SK-N-SH (cell line): Measurements from ENCODE around the gene ATXN7. TPM values are rescaled to one million over a fixed set of nuclear protein-coding genes. Genes with fewer than 3 reads are reported as not detected.
A peak's percentile ranks its signal among the peaks of the same experiment; 100 is the strongest.

ENCODE experiments used
- CTCF ChIA-PET: fragments of 300-600, 350-600 bp; formaldehyde crosslinking; extraction: SDS; loops from one replicate; lab custom pipeline; 2021; lab: Yijun Ruan, JAX
- POLR2A ChIA-PET: fragments of 350-600 bp; sonication (Branson Sonifier 250); formaldehyde crosslinking; extraction: SDS; loops from one replicate; lab custom pipeline; 2020; ENCODE audit warnings: antibody characterized with exemption, inconsistent platforms; lab: Yijun Ruan, JAX
- DNase-seq: peaks from one replicate; pipeline ENCODE4 v3.0.0; 2012
- H2AFZ ChIP-seq: fragments of 200-600 bp; sonication (generic); 2 replicates; pipeline ENCODE4 v1.8.1; 2016; ENCODE audit warnings: antibody characterized with exemption, mild to moderate bottlenecking, low read depth
- H3F3A ChIP-seq: fragments of 200-600 bp; sonication (generic); replicated peaks from 2 replicates; pipeline ENCODE3; 2016; ENCODE audit warnings: antibody characterized with exemption, mild to moderate bottlenecking; ENCODE audit not compliant: insufficient read depth
- H3K27ac ChIP-seq, 2 experiments: fragments of 200-500 bp in 1 of 2; fragments of 200-600 bp in 1 of 2; sonication (Bioruptor generic) in 1 of 2; sonication (generic), shearing (Covaris generic) in 1 of 2; 2 replicates each; pipeline versions ENCODE4 v1.5.1 to v1.6.1; 2014 to 2016; ENCODE audit warnings: low read depth in 2 of 2, inconsistent platforms in 1 of 2, low read length in 1 of 2, mild to moderate bottlenecking in 1 of 2, mixed read lengths in 1 of 2
- H3K27me3 ChIP-seq: fragments of 200-600 bp; sonication (generic), shearing (Covaris generic); 2 replicates; pipeline ENCODE4 v1.6.1; 2016; ENCODE audit warnings: mixed run types; ENCODE audit not compliant: insufficient read depth
- H3K36me3 ChIP-seq, 2 experiments: fragments of 200-500 bp in 1 of 2; fragments of 200-600 bp in 1 of 2; sonication (Bioruptor generic) in 1 of 2; sonication (generic) in 1 of 2; replicated peaks in 1 of 2; 2 replicates each; pipeline versions ENCODE3 to v1.5.1; 2014 to 2016; ENCODE audit warnings: low read length in 1 of 2, mild to moderate bottlenecking in 1 of 2; ENCODE audit not compliant: insufficient read depth in 2 of 2, control insufficient read depth in 1 of 2
- H3K4me1 ChIP-seq, 2 experiments: fragments of 200-500 bp in 1 of 2; fragments of 200-600 bp in 1 of 2; sonication (Bioruptor generic) in 1 of 2; sonication (generic), shearing (Covaris generic) in 1 of 2; 2 replicates each; pipeline versions ENCODE4 v1.5.1 to v1.6.1; 2014 to 2016; ENCODE audit warnings: low read depth in 1 of 2, low read length in 1 of 2, mixed run types in 1 of 2; ENCODE audit not compliant: insufficient read depth in 2 of 2, control insufficient read depth in 1 of 2
- H3K4me2 ChIP-seq: fragments of 200-600 bp; sonication (generic), shearing (Covaris generic); 2 replicates; pipeline ENCODE4 v1.6.1; 2017; ENCODE audit warnings: mixed run types
- H3K4me3 ChIP-seq, 2 experiments: fragments of 200-500 bp in 1 of 2; fragments of 200-600 bp in 1 of 2; sonication (Bioruptor generic) in 1 of 2; sonication (generic), shearing (Covaris generic) in 1 of 2; 2 replicates each; pipeline versions ENCODE4 v1.5.1 to v1.8.1; 2014 to 2016; ENCODE audit warnings: low read depth in 2 of 2, inconsistent platforms in 1 of 2, low read length in 1 of 2, mild to moderate bottlenecking in 1 of 2, mixed read lengths in 1 of 2, moderate library complexity in 1 of 2
- H3K79me2 ChIP-seq: fragments of 200-600 bp; sonication (generic); 2 replicates; pipeline ENCODE4 v1.8.1; 2017; ENCODE audit warnings: mild to moderate bottlenecking; ENCODE audit not compliant: insufficient read depth
- H3K9ac ChIP-seq: fragments of 200-600 bp; sonication (generic); 2 replicates; pipeline ENCODE4 v1.6.1; 2017; ENCODE audit warnings: mixed run types
- H3K9me2 ChIP-seq: fragments of 200-600 bp; sonication (generic); 2 replicates; pipeline ENCODE4 v1.6.1; 2017; ENCODE audit warnings: mixed run types
- H3K9me3 ChIP-seq: fragments of 200-600 bp; sonication (generic); 2 replicates; pipeline ENCODE4 v1.6.1; 2017; ENCODE audit warnings: mixed run types, mild to moderate bottlenecking, moderate library complexity
- H4K20me1 ChIP-seq: fragments of 200-600 bp; sonication (generic); 2 replicates; pipeline ENCODE4 v1.6.1; 2017; ENCODE audit warnings: mild to moderate bottlenecking, mixed run types; ENCODE audit not compliant: insufficient read depth
- CHD2 ChIP-seq: fragments of 150-350 bp; IDR thresholded peaks from 2 replicates; pipeline ENCODE4 v1.6.1; 2018; ENCODE audit warnings: low read length; ENCODE audit not compliant: partially characterized antibody
- ELF1 ChIP-seq: IDR thresholded peaks from 2 replicates; pipeline ENCODE4 v1.4.0; 2012
- EP300 ChIP-seq, 2 experiments: IDR thresholded peaks; 2 replicates each; pipeline versions ENCODE4 v1.4.0 to v1.6.1; 2012; ENCODE audit warnings: borderline replicate concordance in 1 of 2, low read depth in 1 of 2, low read length in 1 of 2
- FOSL2 ChIP-seq: IDR thresholded peaks from 2 replicates; pipeline ENCODE4 v1.4.0; 2012; ENCODE audit warnings: low read depth, mild to moderate bottlenecking, moderate library complexity, borderline replicate concordance
- FOXM1 ChIP-seq: IDR thresholded peaks from 2 replicates; pipeline ENCODE4 v1.4.0; 2012; ENCODE audit warnings: low read depth, mild to moderate bottlenecking
- JUND ChIP-seq: IDR thresholded peaks from 2 replicates; pipeline ENCODE4 v1.4.0; 2012
- RAD21 ChIP-seq: IDR thresholded peaks from 2 replicates; pipeline ENCODE4 v1.6.1; 2012; ENCODE audit warnings: mild to moderate bottlenecking, low read length
- TAF1 ChIP-seq: IDR thresholded peaks from 2 replicates; pipeline ENCODE4 v1.6.1; 2012; ENCODE audit warnings: low read depth, mild to moderate bottlenecking, low read length, moderate library complexity, borderline replicate concordance
- ZBTB33 ChIP-seq: IDR thresholded peaks from 2 replicates; pipeline ENCODE4 v1.4.0; 2012; ENCODE audit warnings: low read depth, borderline replicate concordance
- WGBS: methylation state at CpG from one replicate; pipeline ENCODE4 v1.1.6; 2017; ENCODE audit warnings: low lambda C conversion rate; 5-methylcytosine and 5-hydroxymethylcytosine counted together
- polyA plus RNA-seq, 3 experiments: library from polyadenylated mRNA; depleted of rRNA; stranded (reverse); fragments of >200 nt; gene quantifications; 2 replicates each; pipeline ENCODE4 v1.2.3, GENCODE V29; 2012
- TF ChIP-seq, protein P1 (sequence below): fragments of 150-350 bp; IDR thresholded peaks from 2 replicates; pipeline ENCODE4 v1.6.1; 2017; ENCODE audit warnings: antibody characterized with exemption, low read length, low read depth, borderline replicate concordance
- TF ChIP-seq, protein P2 (sequence below): fragments of 200-600 bp; sonication (generic); IDR thresholded peaks from 2 replicates; pipeline ENCODE4 v1.6.1; 2017; ENCODE audit warnings: antibody characterized with exemption, mild to moderate bottlenecking, moderate library complexity
- TF ChIP-seq, protein P3 (sequence below): fragments of 150-350 bp; IDR thresholded peaks from 2 replicates; pipeline ENCODE4 v1.6.1; 2016; ENCODE audit warnings: mild to moderate bottlenecking, low read depth, low read length

ATXN7 gene
- polyA plus RNA-seq, 1 of the 3 experiments (the other 2 are of a cell fraction): 6.2 TPM

DNA sequence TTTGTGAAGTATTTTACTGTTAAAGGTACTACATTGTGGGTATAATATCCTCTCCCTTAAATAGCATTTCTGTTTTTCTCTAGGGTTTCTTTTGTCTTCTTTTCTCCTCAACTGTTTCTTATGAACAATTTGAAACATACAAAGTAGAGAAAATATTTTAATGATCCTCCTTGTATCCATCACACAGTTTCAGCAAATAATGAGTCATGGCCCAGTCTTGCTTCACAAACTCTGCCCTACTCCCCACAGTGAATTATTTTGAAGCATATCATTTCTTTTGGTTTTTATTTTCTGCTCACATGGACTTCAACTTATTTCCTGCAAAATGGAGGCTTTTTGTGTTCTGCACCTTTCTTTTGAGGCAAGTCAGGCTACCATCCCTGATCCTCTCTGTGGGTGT, 54.7 kb downstream of the ATXN7 start:
- Histone ChIP-seq H3K27me3 (no peaks in the 10 kb centered on the region), H2AFZ (no peak overlapping the region), H3K27ac (peak overlapping the region in 1 of 2 experiments; percentile 45; a peak in 2 of 4 replicates), H3K4me2 (no peak overlapping the region), H3K36me3 (peaks cover 41 to 43% of the 10 kb centered on the region in 2 experiments), H3K4me1 (peaks cover under 1 to 3% of the 10 kb centered on the region in 2 experiments; a peak in 3 of 4 replicates), H3F3A (peaks cover 14% of the 10 kb centered on the region), H4K20me1 (peaks cover 6% of the 10 kb centered on the region), H3K4me3 (no peak overlapping the region), H3K9me3 (no peaks in the 10 kb centered on the region), H3K9ac (no peak overlapping the region), H3K9me2 (no peaks in the 10 kb centered on the region), H3K79me2 (peaks cover 91% of the 10 kb centered on the region)
- DNase-seq: no peak
- CTCF ChIA-PET: no interaction called here
- TF ChIP-seq EP300 (IDR thresholded peaks at IDR 0.05; ENCODE audit: borderline replicate concordance in 1 of 2, low read depth in 1 of 2, low read length in 1 of 2) (no peak), JUND (peak; percentile 21; the same call in 1 of the 2 replicates), TAF1 (no peak), FOSL2 (peak; percentile 29; the same call in 1 of the 2 replicates)
- TF ChIP-seq, protein P1, sequence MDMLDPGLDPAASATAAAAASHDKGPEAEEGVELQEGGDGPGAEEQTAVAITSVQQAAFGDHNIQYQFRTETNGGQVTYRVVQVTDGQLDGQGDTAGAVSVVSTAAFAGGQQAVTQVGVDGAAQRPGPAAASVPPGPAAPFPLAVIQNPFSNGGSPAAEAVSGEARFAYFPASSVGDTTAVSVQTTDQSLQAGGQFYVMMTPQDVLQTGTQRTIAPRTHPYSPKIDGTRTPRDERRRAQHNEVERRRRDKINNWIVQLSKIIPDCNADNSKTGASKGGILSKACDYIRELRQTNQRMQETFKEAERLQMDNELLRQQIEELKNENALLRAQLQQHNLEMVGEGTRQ: no peak
- POLR2A ChIA-PET: no interaction called here

DNA sequence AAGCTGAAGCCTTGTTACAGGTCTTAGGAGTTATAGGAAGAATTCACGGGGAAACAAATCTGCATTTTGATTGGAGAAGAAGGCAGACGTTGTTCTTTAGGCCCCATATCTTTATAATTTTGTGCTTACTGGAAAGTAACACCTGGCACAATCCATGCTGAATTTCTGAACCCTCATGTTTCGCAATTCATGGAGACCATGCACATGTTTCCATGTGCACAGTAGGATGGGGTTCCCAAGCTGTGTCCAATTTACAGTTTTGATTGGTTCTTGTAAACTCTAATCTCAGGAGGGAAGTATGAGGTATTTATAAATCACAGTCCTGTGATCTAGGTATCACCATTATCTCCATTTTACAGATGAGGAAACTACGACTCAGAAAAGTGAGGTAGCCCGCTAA, 56.3 kb downstream of the ATXN7 start:
- Histone ChIP-seq H3K9ac (no peak overlapping the region), H3K36me3 (peaks cover 33 to 43% of the 10 kb centered on the region in 2 experiments), H4K20me1 (peaks cover 6% of the 10 kb centered on the region), H3K27me3 (no peaks in the 10 kb centered on the region), H3K9me3 (no peaks in the 10 kb centered on the region), H2AFZ (no peak overlapping the region), H3K4me3 (no peak overlapping the region), H3K4me1 (no peaks in the 10 kb centered on the region; a peak in 2 of 4 replicates), H3K79me2 (peaks cover 79% of the 10 kb centered on the region), H3K9me2 (no peaks in the 10 kb centered on the region), H3F3A (peaks cover 14% of the 10 kb centered on the region), H3K4me2 (no peak overlapping the region), H3K27ac (no peak overlapping the region)
- POLR2A ChIA-PET: no interaction called here
- CTCF ChIA-PET: interaction anchor here (1.5 kb wide), 1 partner anchor 11 kb away, joined by 3 read pairs; no protein-coding TSS in a partner anchor
- DNase-seq: no peak
- TF ChIP-seq CHD2: no peak
- TF ChIP-seq ZBTB33: no peak
- TF ChIP-seq ELF1: no peak
- TF ChIP-seq, protein P2, sequence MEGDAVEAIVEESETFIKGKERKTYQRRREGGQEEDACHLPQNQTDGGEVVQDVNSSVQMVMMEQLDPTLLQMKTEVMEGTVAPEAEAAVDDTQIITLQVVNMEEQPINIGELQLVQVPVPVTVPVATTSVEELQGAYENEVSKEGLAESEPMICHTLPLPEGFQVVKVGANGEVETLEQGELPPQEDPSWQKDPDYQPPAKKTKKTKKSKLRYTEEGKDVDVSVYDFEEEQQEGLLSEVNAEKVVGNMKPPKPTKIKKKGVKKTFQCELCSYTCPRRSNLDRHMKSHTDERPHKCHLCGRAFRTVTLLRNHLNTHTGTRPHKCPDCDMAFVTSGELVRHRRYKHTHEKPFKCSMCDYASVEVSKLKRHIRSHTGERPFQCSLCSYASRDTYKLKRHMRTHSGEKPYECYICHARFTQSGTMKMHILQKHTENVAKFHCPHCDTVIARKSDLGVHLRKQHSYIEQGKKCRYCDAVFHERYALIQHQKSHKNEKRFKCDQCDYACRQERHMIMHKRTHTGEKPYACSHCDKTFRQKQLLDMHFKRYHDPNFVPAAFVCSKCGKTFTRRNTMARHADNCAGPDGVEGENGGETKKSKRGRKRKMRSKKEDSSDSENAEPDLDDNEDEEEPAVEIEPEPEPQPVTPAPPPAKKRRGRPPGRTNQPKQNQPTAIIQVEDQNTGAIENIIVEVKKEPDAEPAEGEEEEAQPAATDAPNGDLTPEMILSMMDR: no peak
- no peak for TF ChIP-seq FOXM1
- TF ChIP-seq, protein P3, sequence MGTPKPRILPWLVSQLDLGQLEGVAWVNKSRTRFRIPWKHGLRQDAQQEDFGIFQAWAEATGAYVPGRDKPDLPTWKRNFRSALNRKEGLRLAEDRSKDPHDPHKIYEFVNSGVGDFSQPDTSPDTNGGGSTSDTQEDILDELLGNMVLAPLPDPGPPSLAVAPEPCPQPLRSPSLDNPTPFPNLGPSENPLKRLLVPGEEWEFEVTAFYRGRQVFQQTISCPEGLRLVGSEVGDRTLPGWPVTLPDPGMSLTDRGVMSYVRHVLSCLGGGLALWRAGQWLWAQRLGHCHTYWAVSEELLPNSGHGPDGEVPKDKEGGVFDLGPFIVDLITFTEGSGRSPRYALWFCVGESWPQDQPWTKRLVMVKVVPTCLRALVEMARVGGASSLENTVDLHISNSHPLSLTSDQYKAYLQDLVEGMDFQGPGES: no peak
- no peak for TF ChIP-seq RAD21
- WGBS: 84% methylated on average over 5 of the region's 5 CpGs
